HG02884 (cell line): ENCODE results near the gene ZNF610.

Experiments used
- ATAC-seq: cut with Tn5 transposase; IDR thresholded peaks from one replicate; pipeline ENCODE4 v1.9.1; 2021; ENCODE audit warnings: mild to moderate bottlenecking, moderate library complexity; ENCODE audit not compliant: unreplicated experiment

The ZNF610 gene

GRCh38 chr19:52397310-52398080, 61.5 kb downstream of the ZNF610 start, which contains the start of gene ZNF528:
Gene ZNF528, plus strand, starts transcription at chr19:52397849. Its CDS starts 4,165 bp downstream, at chr19:52402014.
- ATAC-seq = no peak

GRCh38 chr19:52398081-52398441, 62.0 kb downstream of the ZNF610 start:
- no peak for ATAC-seq

GRCh38 chr19:52410276-52410675, 74.2 kb downstream of the ZNF610 start:
- no peak for ATAC-seq

- no peak for ATAC-seq
Measured at GRCh38 chr19:52415711-52416110, 79.7 kb downstream of the ZNF610 start.
